ENCODE measurements around the gene DHRS1.

The DHRS1 gene

GRCh38 chr14:24310646-24311604 is 11.3 kb upstream of the DHRS1 start, which contains the start of gene LTB4R:
Gene LTB4R, plus strand, starts transcription at chr14:24311502. Its CDS starts 4,150 bp downstream, at chr14:24315652.
- Histone ChIP-seq H3K27me3 (ENCODE audit: insufficient read depth, low read length) (no peaks in the 10 kb centered on the region), H3K36me3 (ENCODE audit: insufficient read depth, low read length) (peaks cover 26% of the 10 kb centered on the region), H3K9me3 (ENCODE audit: low read length) (no peaks in the 10 kb centered on the region), H2AFZ (ENCODE audit: low read depth, low read length) (no peak within 1 kb of the TSS), H3K4me3 (ENCODE audit: low read length) (no peak within 1 kb of the TSS), H3K4me1 (ENCODE audit: insufficient read depth, low read length) (no peaks in the 10 kb centered on the region)

- H2AFZ ChIP-seq (ENCODE audit: low read depth, low read length), result no peak overlapping the region
- H3K36me3 ChIP-seq (ENCODE audit: insufficient read depth, low read length), result peaks cover 33% of the 10 kb centered on the region
- no peak overlapping the region for H3K4me3 ChIP-seq (ENCODE audit: low read length)
- H3K27me3 ChIP-seq (ENCODE audit: insufficient read depth, low read length), result no peaks in the 10 kb centered on the region
- no peaks in the 10 kb centered on the region for H3K9me3 ChIP-seq (ENCODE audit: low read length)
- no peaks in the 10 kb centered on the region for H3K4me1 ChIP-seq (ENCODE audit: insufficient read depth, low read length)
These were observed 10.7 kb upstream of the DHRS1 start for GRCh38 chr14:24310265-24310645.

- H3K27me3 ChIP-seq (ENCODE audit: insufficient read depth, low read length), result no peaks in the 10 kb centered on the region
- peaks cover 39% of the 10 kb centered on the region for H3K36me3 ChIP-seq (ENCODE audit: insufficient read depth, low read length)
- H3K9me3 ChIP-seq (ENCODE audit: low read length), result no peaks in the 10 kb centered on the region
- H3K4me1 ChIP-seq (ENCODE audit: insufficient read depth, low read length), result no peaks in the 10 kb centered on the region
- H3K4me3 ChIP-seq (ENCODE audit: low read length), result no peak within 1 kb of the TSS
- H2AFZ ChIP-seq (ENCODE audit: low read depth, low read length), result no peak within 1 kb of the TSS
These were observed 10.1 kb upstream of the DHRS1 start, which contains the start of gene LTB4R2 for GRCh38 chr14:24309538-24310264. Gene LTB4R2, plus strand, starts transcription at chr14:24310140. Its CDS starts 525 bp downstream, at chr14:24310665.

- no peaks in the 10 kb centered on the region for H3K27me3 ChIP-seq (ENCODE audit: insufficient read depth, low read length)
- H3K36me3 ChIP-seq (ENCODE audit: insufficient read depth, low read length), result peaks cover 50% of the 10 kb centered on the region
- no peak overlapping the region for H2AFZ ChIP-seq (ENCODE audit: low read depth, low read length)
- no peaks in the 10 kb centered on the region for H3K4me1 ChIP-seq (ENCODE audit: insufficient read depth, low read length)
- no peaks in the 10 kb centered on the region for H3K9me3 ChIP-seq (ENCODE audit: low read length)
- H3K4me3 ChIP-seq (ENCODE audit: low read length), result no peak overlapping the region
These were observed 9.0 kb upstream of the DHRS1 start for GRCh38 chr14:24308342-24309124.

- Histone ChIP-seq H3K9me3 (ENCODE audit: low read length) (no peaks in the 10 kb centered on the region), H3K36me3 (ENCODE audit: insufficient read depth, low read length) (peaks cover 58% of the 10 kb centered on the region), H2AFZ (ENCODE audit: low read depth, low read length) (no peak within 1 kb of the TSS), H3K4me3 (ENCODE audit: low read length) (no peak within 1 kb of the TSS), H3K27me3 (ENCODE audit: insufficient read depth, low read length) (no peaks in the 10 kb centered on the region), H3K4me1 (ENCODE audit: insufficient read depth, low read length) (no peaks in the 10 kb centered on the region)
These were observed 8.2 kb upstream of the DHRS1 start, which contains the start of gene CIDEB for GRCh38 chr14:24307575-24308341. Gene CIDEB, minus strand, starts transcription at chr14:24307977. Its CDS starts 119 bp downstream, at chr14:24307858.

- Histone ChIP-seq H2AFZ (ENCODE audit: low read depth, low read length) (no peak overlapping the region), H3K4me3 (ENCODE audit: low read length) (no peak overlapping the region), H3K36me3 (ENCODE audit: insufficient read depth, low read length) (peaks cover 64% of the 10 kb centered on the region), H3K27me3 (ENCODE audit: insufficient read depth, low read length) (no peaks in the 10 kb centered on the region), H3K9me3 (ENCODE audit: low read length) (no peaks in the 10 kb centered on the region), H3K4me1 (ENCODE audit: insufficient read depth, low read length) (no peaks in the 10 kb centered on the region)
These were observed 7.6 kb upstream of the DHRS1 start for GRCh38 chr14:24307156-24307574.

- Histone ChIP-seq H3K9me3 (ENCODE audit: low read length) (no peaks in the 10 kb centered on the region), H3K4me1 (ENCODE audit: insufficient read depth, low read length) (peaks cover 12% of the 10 kb centered on the region), H3K27me3 (ENCODE audit: insufficient read depth, low read length) (no peaks in the 10 kb centered on the region), H3K4me3 (ENCODE audit: low read length) (no peak overlapping the region), H3K36me3 (ENCODE audit: insufficient read depth, low read length) (peaks cover 62% of the 10 kb centered on the region), H2AFZ (ENCODE audit: low read depth, low read length) (no peak overlapping the region)
These were observed 4.4 kb upstream of the DHRS1 start for GRCh38 chr14:24304019-24304387.

GRCh38 chr14:24300326-24300980 is 873 bp upstream of the DHRS1 start:
- Histone ChIP-seq H3K4me3 (ENCODE audit: low read length) (peak overlapping the region; percentile 86), H2AFZ (ENCODE audit: low read depth, low read length) (peak overlapping the region; percentile 62), H3K36me3 (ENCODE audit: insufficient read depth, low read length) (peaks cover 46% of the 10 kb centered on the region), H3K9me3 (ENCODE audit: low read length) (no peaks in the 10 kb centered on the region), H3K27me3 (ENCODE audit: insufficient read depth, low read length) (no peaks in the 10 kb centered on the region), H3K4me1 (ENCODE audit: insufficient read depth, low read length) (peaks cover 13% of the 10 kb centered on the region)

- no peaks in the 10 kb centered on the region for H3K27me3 ChIP-seq (ENCODE audit: insufficient read depth, low read length)
- peaks cover 30% of the 10 kb centered on the region for H3K36me3 ChIP-seq (ENCODE audit: insufficient read depth, low read length)
- H3K4me3 ChIP-seq (ENCODE audit: low read length), result peak overlapping the region; percentile 86
- no peak overlapping the region for H2AFZ ChIP-seq (ENCODE audit: low read depth, low read length)
- H3K4me1 ChIP-seq (ENCODE audit: insufficient read depth, low read length), result peaks cover 13% of the 10 kb centered on the region
- H3K9me3 ChIP-seq (ENCODE audit: low read length), result no peaks in the 10 kb centered on the region
These were observed 707 bp downstream of the DHRS1 start for GRCh38 chr14:24298892-24299254.

GRCh38 chr14:24297190-24297964 is 2.2 kb downstream of the DHRS1 start:
- Histone ChIP-seq H3K4me3 (ENCODE audit: low read length) (no peak overlapping the region), H3K4me1 (ENCODE audit: insufficient read depth, low read length) (peaks cover 13% of the 10 kb centered on the region), H3K9me3 (ENCODE audit: low read length) (no peaks in the 10 kb centered on the region), H2AFZ (ENCODE audit: low read depth, low read length) (no peak overlapping the region), H3K36me3 (ENCODE audit: insufficient read depth, low read length) (peaks cover 20% of the 10 kb centered on the region), H3K27me3 (ENCODE audit: insufficient read depth, low read length) (no peaks in the 10 kb centered on the region)

GRCh38 chr14:24296341-24297157 is 3.0 kb downstream of the DHRS1 start:
- no peak overlapping the region for H3K4me3 ChIP-seq (ENCODE audit: low read length)
- H2AFZ ChIP-seq (ENCODE audit: low read depth, low read length), result no peak overlapping the region
- H3K27me3 ChIP-seq (ENCODE audit: insufficient read depth, low read length), result no peaks in the 10 kb centered on the region
- no peaks in the 10 kb centered on the region for H3K9me3 ChIP-seq (ENCODE audit: low read length)
- H3K36me3 ChIP-seq (ENCODE audit: insufficient read depth, low read length), result peaks cover 18% of the 10 kb centered on the region
- H3K4me1 ChIP-seq (ENCODE audit: insufficient read depth, low read length), result peaks cover 13% of the 10 kb centered on the region

All from neuron (in vitro differentiated cells).